NK-92 (cell line): ENCODE measurements around the gene AHCTF1.

ENCODE experiments used
- DNase-seq: peaks from one replicate; lab custom pipeline; 2025; ENCODE audit not compliant: unreplicated experiment; lab: John Stamatoyannopoulos, UW

AHCTF1 gene

DNA sequence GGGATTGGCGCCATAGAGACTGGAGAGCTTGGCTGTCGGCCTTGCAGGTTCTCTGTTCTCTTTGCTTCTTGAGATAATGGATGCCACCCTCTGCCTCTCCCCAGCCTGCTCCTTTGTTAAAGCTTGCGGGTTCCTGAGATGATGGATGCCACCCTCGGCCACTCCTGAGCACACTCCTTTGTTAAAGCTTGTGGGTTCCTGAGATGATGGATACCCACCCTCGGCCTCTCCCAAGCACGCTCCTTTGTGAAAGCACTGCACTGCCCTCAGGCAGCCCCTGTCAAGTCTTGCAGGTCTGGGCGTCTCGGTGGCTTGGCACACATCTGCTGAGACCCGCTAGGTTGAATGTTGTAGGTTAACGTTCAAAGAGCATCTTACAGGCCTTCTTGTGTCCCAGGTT is 131.0 kb downstream of the AHCTF1 start:
- DNase-seq: no peak

DNA sequence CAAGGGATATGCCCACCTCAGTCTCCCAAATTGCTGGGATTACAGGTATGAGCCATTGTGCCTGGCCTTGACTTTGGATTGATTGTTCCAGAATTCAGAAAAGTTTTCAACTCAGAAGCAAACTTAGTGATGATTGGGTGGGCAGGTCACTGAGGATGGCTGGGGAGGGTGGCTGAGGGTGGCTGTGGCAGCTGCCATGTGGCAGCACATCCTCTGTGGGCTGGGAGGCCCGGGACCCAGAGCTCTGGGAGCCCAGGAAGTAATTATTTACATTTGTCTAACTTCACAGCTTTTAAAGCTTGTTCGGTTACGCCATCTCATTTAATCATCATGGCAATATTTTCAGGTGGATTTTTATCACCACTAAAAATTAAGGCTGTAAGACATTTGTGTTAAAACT is 131.4 kb downstream of the AHCTF1 start:
- DNase-seq: no peak

DNA sequence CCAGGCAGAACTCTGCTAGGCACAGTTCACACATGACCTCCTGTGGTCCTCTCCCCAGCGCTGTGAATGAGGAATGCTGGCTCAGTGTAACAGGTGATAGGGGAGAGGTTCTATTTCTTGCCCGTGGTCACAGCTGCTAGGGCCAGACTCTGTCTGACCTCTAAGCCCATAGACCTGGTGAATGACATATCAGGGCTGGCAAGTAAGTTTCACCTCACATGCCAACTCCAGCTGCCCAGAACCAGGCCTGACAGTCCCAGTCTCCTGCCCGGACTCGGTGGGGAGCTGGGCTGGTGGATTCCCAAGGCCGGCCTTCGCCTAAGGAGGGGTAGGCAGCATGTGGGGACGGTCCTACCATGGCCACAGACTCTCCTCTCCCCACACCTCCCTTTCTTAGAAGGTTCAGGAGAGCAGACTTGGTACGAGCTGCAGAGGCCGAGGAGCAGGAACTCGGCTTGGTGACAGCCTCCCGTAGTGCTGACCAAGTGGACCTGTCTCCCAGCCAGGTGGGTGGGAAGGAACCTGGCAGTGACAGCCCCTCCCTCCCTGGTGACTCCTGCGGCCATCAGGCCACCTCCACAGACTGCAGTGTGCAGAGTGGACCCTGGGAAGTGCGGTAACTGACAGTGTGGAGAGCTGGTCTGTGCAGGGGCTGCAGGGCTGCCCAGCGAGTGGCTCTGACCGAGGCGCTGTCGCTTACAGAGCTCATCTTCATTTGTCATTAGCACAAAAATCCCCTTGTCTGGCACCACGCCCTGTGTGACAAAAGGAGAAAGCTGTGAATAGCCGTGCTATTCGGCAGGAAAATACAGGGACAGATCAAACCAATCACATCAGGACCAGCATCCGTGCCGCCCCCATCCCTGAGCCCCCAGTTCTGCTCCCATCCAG is 132.9 kb downstream of the AHCTF1 start:
- no peak for DNase-seq

DNA sequence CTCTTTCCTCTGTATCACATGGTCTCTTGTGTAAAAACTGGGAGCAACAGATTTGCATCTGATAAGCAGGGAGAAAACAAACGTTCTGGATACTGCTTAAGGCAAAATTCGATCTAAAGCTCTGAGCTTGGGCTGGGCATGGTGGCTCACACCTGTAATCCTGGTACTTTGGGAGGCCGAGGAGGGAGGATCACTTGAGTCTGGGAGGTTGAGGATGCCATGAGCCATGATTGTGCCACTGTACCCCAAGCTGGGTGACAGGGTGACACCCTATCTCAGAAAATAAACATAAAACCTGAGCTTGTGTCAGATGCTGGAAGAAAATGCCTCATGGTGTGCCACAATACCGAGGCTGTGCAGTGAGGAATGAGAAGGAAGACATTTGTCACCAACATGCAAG is 133.6 kb downstream of the AHCTF1 start:
- no peak for DNase-seq

DNA sequence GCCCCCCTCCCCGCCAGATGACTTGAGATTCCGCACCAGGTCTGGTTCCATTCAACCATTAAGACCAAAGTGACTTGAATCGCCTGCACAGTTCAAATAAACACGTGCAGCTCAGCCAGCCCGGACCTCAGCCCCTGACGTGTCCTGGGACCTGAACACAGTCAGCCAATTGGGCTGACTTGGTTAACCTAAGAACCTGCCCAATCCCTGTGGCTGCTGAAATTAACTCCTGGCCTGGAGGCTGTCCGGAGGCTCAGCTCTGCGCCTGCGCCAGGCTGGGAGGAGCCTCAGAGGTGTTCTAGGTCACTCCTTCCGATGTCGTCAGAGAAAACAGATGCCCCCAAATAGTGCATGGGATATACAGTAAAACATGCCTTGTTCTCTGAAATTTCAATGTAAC is 134.2 kb downstream of the AHCTF1 start:
- DNase-seq: no peak

DNA sequence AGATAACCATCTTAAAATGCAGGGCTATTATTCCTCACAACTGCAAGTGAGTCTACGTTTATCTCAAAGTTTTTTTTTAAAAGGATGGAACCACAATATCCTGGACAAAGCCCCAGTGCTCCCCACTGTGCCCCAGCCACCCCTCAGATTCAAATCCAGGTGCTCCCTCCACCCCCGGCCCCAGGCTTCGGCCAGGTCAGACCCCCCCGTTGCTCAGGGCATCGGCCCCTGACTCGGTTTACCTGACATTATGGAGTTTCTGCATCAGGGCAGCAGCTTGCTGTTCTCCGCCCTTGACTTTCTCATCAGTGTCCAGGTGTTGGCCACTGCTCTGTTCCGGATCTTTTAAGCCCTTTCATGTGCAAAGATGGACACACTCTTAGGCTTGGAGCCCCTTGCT is 134.6 kb downstream of the AHCTF1 start:
- no peak for DNase-seq

DNA sequence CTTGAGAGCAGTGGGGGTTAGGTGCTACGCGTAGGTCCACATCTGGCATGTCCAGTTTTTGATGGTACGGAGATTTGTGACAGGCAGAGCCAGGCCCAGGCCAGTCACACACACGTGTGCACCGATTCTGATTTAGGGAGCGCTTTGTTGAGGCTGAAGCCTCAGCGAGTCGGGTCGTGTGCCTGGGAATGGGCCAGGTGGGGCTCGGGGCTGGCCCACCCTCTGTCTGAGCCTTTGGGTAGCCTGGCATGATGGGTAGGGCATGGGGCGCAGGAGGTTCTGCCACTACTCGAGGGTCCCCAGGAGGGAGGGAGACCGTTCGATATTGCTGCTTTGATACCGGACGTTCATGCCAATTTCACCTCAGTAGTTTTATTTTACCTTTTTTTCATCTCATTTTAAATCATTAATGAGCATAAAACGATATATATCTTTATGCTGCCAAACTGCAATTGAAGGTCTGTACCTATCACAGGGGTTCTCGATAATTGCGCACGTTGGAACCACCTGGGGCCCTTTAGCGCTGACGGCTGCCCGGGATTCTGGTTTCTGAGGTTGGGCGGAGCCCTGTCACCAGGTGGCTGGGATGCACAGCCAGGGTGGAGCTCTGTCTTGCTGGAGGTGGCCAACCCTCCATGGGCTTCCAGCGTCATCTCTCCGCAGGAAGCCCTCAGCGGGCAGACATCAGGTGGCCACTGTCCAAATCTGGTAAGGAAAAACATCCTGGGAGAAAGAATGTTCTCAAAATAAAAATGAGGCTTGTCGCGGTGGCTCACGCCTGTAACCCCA is 135.6 kb downstream of the AHCTF1 start:
- DNase-seq: no peak

DNA sequence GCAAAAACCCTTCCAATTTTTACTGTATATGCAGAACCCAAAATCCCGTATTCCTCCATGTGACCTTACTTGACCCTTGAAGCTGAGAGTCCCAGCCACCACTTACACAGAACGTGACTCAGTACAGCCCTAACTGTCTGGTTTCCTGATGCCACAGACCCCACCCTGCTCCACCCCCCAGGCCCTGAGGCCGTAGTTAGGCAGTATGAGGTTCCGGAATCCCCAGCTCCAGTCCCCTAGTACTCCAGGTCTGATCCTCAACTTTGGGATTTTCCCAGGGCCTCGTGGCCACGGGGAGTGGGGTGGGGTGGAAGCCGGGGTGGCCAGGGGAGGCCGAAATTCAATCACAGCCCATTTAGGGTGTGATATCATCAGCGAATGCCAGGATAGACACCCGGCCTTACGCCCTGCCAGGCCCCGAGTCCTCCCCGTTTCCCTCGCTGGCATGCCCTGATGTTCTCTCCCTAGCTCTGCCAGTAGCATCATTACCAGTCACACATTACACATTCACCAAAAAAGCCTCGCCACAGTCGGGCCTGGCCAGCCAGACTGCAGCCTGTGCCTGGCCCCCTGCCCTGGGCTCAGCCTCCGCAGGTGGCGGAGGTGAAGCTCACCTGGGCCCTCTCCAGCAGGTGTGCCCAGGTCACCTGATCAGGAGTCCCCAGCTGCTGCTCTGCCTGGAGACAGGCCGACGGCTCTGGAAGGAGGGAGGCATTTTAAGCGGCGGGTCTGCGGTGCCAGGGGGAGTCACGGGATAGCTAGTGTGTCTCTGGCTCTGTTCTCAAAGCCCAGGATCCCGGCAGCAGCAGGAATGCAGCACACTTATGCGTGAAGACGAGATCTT is 136.7 kb downstream of the AHCTF1 start:
- DNase-seq: no peak

DNA sequence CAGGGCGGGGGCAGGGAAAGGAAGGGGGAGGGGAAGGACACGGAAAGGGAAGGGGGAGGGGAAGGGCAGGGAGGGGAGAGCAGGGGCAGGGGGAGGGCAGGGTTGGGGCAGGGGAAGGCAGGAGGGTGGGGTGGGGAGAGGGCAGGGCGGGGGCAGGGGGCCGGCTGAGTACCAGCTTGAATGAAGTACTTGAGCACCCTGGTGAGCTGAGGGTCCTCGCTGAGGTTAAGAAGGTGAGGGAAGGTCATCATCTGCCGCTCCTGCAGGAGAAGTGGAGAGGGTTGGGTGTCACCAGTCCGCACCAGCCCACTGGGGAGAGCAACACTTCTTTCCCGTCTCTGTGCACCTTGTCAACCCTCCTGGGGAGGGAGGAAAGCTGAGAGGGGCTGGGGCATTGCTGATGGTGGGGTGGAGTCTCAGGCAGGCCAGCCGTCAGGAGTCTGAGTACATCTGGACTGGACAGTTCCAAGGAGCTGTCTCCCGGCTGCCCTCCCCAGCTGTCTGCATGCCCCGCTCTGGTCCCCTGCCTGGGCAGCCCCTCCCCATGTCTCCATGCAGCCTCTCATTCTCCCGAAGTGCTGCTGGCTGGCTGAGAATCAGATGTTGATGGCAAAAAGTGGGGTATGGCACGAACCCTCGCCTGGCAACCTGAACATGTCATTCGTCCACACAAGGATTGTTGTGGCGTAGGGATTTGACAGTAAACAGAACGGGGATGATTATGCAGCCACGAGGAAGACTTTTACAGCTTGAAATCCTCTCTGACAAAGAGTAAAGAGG is 137.5 kb downstream of the AHCTF1 start:
- DNase-seq: no peak

DNA sequence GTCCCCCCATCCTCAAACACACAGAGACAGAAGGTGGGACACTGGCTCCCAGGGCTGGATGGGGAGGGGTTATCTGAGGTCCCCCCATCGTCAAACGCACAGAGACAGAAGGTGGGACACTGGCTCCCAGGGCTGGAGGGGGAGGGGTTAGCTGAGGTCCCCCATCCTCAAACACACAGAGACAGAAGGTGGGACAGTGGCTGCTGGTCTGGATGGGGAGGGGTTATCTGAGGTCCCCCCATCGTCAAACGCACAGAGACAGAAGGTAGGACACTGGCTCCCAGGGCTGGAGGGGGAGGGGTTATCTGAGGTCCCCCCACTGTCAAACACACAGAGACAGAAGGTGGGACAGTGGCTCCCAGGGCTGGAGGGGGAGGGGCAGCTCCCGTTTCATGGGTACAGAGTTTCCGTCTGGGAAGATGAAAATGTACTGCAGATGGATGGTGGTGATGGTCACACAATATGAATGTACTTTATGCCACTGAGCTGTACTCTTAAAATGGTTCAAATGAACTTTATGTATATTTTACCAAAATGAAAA is 138.3 kb downstream of the AHCTF1 start:
- no peak for DNase-seq

DNA sequence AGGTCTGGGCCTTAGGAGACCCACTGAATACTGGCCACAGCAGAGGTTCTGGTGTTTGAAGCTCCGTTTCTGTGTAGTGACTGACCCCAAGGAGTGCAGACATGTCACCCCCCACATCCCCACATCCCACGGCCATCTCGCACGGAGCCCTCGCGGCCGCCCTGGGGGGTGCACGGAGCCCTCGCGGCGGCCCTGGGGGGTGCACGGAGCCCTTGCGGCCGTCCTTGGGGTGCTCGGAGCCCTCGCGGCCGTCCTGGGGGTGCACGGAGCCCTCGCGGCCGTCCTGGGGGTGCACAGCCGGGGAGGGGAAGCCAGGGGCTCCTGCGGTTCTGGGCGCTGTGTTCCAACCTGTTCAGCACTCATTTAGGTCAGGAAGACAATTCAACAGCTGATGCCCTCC is 139.1 kb downstream of the AHCTF1 start:
- DNase-seq: no peak

DNA sequence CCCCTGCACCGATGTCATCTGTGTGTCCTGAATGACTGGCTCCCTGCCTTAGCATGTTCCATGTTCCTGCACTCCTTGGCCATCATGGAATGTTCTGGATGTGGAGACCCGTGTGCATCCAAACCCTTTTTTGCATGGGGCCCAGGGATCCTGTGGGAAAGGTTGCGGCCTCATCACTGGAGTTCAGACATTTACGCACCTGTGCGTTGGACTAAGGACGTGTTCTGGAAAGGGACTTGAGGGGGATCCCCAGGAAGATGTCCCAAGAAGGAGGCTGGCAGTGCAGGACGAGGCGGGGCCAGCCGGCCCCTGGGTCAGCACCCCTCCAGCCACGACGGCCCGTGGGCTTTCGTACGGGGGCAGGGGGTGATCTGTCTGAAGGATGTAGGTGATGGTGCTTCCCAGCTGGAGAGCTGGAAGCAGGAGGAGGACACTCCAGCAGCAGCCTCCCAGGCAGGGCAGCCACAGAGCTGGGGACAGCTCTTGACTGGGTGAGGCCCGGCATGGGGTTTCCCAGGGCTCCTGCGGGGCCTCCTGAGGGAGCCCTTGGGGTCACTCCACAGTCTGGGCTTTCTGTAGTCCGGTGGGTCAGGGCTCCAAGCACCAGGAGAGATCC is 140.3 kb downstream of the AHCTF1 start:
- DNase-seq: no peak

DNA sequence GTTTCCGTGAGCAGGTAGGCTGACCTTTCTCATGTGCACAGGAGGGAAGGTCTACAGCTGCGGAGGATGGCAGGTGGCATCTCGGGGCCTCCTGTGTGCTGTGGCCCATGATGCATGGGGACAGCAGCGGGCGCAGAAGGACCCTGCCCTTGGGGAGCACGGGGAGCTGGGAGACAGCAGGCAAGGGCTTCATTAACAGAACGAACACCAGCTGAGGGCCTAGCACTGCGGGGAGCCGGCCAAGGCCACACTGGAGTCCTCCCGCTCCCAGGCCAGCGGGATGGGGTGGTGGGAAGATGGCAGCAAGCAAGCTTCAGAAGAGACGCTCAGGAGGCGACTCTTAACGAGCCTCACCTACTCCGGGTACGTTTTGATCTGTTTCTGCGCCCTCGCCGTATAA is 140.9 kb downstream of the AHCTF1 start:
- DNase-seq: no peak

DNA sequence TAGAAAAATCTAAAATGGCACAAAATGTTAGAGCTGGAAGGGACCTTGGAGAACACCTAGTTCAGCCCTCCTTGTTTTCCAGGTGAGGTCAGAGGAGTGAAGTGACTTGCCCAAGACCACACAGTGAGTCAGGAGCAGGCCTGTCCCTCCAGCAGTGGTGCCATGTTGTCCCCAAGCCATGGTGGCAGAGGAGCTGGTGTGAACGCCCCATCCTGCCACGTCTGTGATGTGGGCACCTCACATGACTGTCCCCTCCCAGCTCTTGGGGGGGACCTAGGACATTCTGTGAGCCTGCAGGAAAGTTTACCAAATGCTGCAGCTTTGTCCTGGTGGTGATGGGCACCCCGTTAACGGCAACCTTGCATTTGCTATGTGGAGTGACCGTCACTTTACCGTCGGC is 141.4 kb downstream of the AHCTF1 start:
- no peak for DNase-seq

DNA sequence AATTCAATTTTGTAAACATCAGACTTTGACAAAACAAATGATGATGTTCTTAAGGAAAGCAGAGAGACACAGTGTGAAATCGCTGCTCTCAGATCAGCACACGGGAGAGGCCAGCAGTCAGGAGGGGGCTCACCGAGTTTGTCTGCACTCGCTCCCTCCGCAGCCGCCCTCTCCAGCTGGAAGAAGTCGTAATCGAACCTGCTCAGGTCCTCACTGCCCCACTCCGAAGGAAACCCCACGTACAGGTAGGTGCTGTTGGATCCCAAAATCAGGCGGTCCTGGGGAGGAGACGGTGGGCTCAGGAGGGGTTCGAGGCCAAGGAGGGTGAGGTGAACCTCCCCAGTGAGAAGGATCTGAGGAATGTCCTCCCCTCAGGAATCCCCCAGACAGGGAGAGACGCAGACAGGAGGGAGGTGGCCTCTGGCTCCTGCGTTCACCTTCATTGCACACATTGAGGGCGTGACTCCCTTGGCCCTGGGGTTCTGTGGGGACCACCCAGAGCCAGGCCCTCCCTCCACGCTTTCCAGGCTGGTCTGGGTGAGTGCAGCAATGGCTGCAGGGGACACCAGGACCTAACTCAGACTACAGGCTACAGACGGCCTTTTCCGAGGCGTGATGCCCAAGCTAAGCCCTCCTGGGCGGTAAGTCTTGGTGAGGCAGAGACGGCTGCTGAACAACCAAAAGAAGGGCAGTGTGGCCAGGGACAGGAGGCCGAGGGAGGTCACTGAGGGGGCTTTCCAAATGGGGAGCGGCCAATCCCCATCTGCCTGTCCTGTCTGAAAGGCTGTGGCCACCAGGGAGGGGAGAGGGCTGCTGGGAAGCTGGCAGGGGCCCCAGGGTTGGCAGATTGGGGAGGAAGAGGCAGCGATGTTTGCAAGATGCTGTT is 142.1 kb downstream of the AHCTF1 start:
- no peak for DNase-seq
